MCF 10A (cell line): ENCODE measurements around the gene ANXA4. TPM values are rescaled to one million over a fixed set of nuclear protein-coding genes. Genes with fewer than 3 reads are reported as not detected.

Experiments used
- BruUV-seq: library from RNA; stranded (reverse); fragments of 400-500 nt; replicated peaks from 2 replicates; lab custom pipeline; 2021; lab: Mats Ljungman, UMichigan
- CTCF ChIA-PET: fragments of 300-600 bp; sonication (Branson Sonifier 250); formaldehyde crosslinking; extraction: SDS; loops from one replicate; lab custom pipeline; 2021; ENCODE audit warnings: antibody characterized with exemption, inconsistent platforms; lab: Yijun Ruan, JAX
- POLR2A ChIA-PET: fragments of 300-600, 350-650 bp; sonication (Branson Sonifier 250); formaldehyde crosslinking; extraction: SDS; loops from one replicate; lab custom pipeline; 2020; ENCODE audit warnings: antibody characterized with exemption, inconsistent platforms; lab: Yijun Ruan, JAX
- DNase-seq: peaks from one replicate; pipeline ENCODE4 v3.0.0-alpha.2; 2018; ENCODE audit not compliant: unreplicated experiment
- H3K27ac Mint-ChIP-seq: one replicate; pipeline ENCODE4 v1.8.0; 2022; ENCODE audit warnings: mild to moderate bottlenecking, low read depth, mixed read lengths; ENCODE audit not compliant: unreplicated experiment
- H3K27me3 Mint-ChIP-seq: one replicate; pipeline ENCODE4 v1.8.0; 2022; ENCODE audit warnings: mixed read lengths; ENCODE audit not compliant: insufficient read depth, unreplicated experiment
- H3K36me3 Mint-ChIP-seq: one replicate; pipeline ENCODE4 v1.8.0; 2022; ENCODE audit warnings: mild to moderate bottlenecking, moderate library complexity, mixed read lengths; ENCODE audit not compliant: insufficient read depth, unreplicated experiment
- H3K4me1 Mint-ChIP-seq: one replicate; pipeline ENCODE4 v1.8.0; 2022; ENCODE audit warnings: mixed read lengths; ENCODE audit not compliant: insufficient read depth, unreplicated experiment
- H3K4me3 Mint-ChIP-seq: one replicate; pipeline ENCODE4 v1.8.0; 2022; ENCODE audit warnings: mild to moderate bottlenecking, moderate library complexity, mixed read lengths; ENCODE audit not compliant: unreplicated experiment
- H3K9me3 Mint-ChIP-seq: one replicate; pipeline ENCODE4 v1.8.0; 2022; ENCODE audit warnings: mixed read lengths; ENCODE audit not compliant: unreplicated experiment
- CTCF ChIP-seq: fragments of 200-600 bp; IDR thresholded peaks from one replicate; pipeline ENCODE4 v1.8.0; 2022; ENCODE audit warnings: antibody characterized with exemption, mild to moderate bottlenecking; ENCODE audit not compliant: unreplicated experiment
- intact Hi-C: fragments of 100-400 bp; cut with micrococcal nuclease; formaldehyde crosslinking; loops from 2 replicates; pipeline ENCODE4 v1.14.1; 2022
- total RNA-seq: library from RNA; stranded (reverse); gene quantifications from 2 replicates; pipeline ENCODE4 v1.2.3, GENCODE V29; 2022

ANXA4 gene
- total RNA-seq, 1 experiment from 2014 or later = 82.9 TPM

GRCh38 chr2:69843993-69844392 lies 102.1 kb downstream of the ANXA4 start:
- no TSS peak for BruUV-seq
- Mint-ChIP-seq H3K4me3 (no peak overlapping the region), H3K36me3 (peaks cover 47% of the 10 kb centered on the region), H3K27me3 (no peaks in the 10 kb centered on the region), H3K9me3 (no peaks in the 10 kb centered on the region), H3K4me1 (no peaks in the 10 kb centered on the region), H3K27ac (no peak overlapping the region)
- CTCF ChIA-PET = no interaction called here
- intact Hi-C loops = no loop called here
- no peak for DNase-seq
- no peak for TF ChIP-seq CTCF
- POLR2A ChIA-PET = interaction anchor here (1.1 kb wide), 1 partner anchor 10 kb away, joined by 3 read pairs; no protein-coding TSS in a partner anchor

DNA sequence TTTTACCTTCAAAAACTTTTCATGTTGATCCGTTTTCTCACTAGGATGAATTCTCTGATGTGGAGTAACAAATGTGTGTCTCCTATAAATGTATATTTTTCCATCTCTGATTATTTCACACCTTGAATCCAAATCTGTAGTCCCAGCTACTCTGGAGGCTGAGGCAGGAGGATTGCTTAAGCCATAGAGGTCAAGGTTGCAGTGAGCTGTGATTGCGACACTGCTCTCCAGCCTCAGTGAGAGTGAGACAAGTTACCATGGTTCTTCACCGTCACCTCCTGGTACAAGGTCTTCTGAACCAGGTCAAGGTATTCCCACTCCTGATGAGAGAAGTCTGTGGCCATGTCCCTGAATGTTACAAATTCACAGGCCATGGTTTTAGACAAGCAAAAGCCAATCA lies 102.6 kb downstream of the ANXA4 start:
- H3K9me3 Mint-ChIP-seq = no peaks in the 10 kb centered on the region
- POLR2A ChIA-PET = interaction anchor here (1.1 kb wide), 1 partner anchor 9 kb away, joined by 3 read pairs; no protein-coding TSS in a partner anchor

GRCh38 chr2:69846182-69847067 lies 104.5 kb downstream of the ANXA4 start:
- DNase-seq = no peak
- intact Hi-C loops = no loop called here
- Mint-ChIP-seq H3K4me3 (no peak overlapping the region), H3K9me3 (no peaks in the 10 kb centered on the region), H3K4me1 (no peaks in the 10 kb centered on the region), H3K36me3 (peaks cover 33% of the 10 kb centered on the region), H3K27ac (no peak overlapping the region), H3K27me3 (no peaks in the 10 kb centered on the region)
- CTCF ChIA-PET = interaction anchor here (0.5 to 0.6 kb wide), 2 partner anchors 33 to 123 kb away, joined by 3 to 5 read pairs; no protein-coding TSS in a partner anchor
- no TSS peak for BruUV-seq
- no peak for TF ChIP-seq CTCF
- POLR2A ChIA-PET = interaction anchor here (0.7 to 0.8 kb wide), 2 partner anchors 9 to 461 kb away, joined by 3 read pairs; no protein-coding TSS in a partner anchor

More for the DNA sequence above, 102.6 kb downstream of the ANXA4 start:
- H3K4me3 Mint-ChIP-seq = no peak overlapping the region
- no peak for DNase-seq
- no TSS peak for BruUV-seq
- H3K4me1 Mint-ChIP-seq = no peaks in the 10 kb centered on the region
- CTCF ChIA-PET = no interaction called here
- intact Hi-C loops = no loop called here
- TF ChIP-seq CTCF = no peak
- peaks cover 43% of the 10 kb centered on the region for H3K36me3 Mint-ChIP-seq
- H3K27ac Mint-ChIP-seq = no peak overlapping the region
- no peaks in the 10 kb centered on the region for H3K27me3 Mint-ChIP-seq
